GM21576 (cell line): Measurements from ENCODE around the gene ZSCAN21.

Experiments
- ATAC-seq: cut with Tn5 transposase; IDR thresholded peaks from one replicate; pipeline ENCODE4 v1.9.1; 2021; ENCODE audit warnings: mild to moderate bottlenecking, moderate library complexity; ENCODE audit not compliant: unreplicated experiment

ZSCAN21 gene

DNA sequence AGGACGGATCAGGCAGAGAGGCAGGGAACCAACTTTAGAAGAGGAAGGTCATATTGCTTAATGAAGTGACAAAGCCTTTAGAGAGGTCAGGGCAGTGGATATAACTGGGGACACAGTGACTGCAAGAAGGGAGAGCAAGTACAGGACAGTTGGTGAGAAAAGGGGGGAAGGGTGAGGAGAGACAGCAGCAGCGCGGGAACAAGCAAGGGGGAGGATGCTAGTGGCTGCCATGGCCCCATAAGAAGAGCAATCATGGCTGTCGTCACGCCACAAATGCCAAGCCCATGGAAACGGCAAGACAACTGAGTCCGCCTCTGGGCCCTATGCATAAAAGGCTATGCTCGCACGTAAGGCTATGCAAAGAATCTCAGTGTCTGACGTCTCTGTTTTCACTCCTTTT, 22.9 kb downstream of the ZSCAN21 start:
- no peak for ATAC-seq

DNA sequence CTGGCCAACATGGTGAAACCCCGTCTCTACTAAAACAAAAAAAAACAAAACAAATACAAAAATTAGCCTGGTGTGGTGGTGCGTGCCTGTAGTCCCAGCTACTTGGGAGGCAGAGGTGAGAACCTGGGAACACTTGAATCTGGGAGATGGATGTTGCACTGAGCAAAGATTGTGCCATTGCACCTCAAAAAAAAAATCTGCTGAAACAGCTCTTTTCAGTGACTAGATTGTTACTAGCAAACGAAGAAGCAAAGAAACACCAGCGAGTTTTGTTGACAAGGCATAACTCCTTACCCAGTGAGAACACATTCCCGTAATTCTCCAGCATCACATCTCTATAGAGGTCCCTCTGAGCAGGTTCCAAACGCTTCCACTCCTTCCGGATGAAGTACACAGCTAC, 25.3 kb downstream of the ZSCAN21 start:
- no peak for ATAC-seq

DNA sequence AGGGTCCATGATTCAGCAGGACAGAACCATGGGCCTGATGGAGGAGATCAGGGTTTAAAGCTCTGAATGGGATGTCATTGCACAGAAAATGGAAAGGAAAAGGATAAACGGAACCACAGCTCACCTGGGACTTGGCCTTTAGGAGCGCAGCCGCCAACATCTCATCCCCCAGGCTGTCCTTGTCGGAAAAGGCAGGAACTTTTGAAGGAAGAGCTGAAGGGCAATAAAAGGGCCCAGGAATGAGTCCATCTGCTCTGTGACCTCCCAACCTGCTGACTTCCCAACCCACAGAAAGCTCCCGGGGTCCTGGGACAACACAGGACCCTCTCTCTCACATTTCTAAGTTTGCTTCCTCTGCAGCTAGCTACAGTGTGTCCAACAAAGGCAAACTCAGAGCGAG, 25.8 kb downstream of the ZSCAN21 start:
- ATAC-seq, result no peak

DNA sequence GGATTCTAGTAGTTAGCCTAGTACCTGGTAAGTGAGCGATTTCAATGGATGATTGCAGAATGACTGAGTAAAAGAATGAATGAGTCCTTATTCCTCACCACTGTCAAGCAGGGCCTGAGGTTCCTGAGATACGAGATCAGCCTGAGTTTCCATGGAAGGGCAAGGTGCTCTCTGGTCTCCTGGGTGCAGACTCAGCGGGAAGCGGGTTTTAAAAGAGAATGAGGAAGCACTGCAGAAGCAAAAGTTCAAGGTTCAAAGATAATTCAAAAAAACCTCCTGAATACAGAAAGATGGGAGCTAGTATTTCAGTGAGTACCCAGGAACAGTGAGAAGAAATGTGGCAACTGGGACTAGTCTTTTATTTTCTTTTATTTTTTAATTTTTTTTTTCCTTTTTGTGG, 27.6 kb downstream of the ZSCAN21 start:
- ATAC-seq, result no peak

DNA sequence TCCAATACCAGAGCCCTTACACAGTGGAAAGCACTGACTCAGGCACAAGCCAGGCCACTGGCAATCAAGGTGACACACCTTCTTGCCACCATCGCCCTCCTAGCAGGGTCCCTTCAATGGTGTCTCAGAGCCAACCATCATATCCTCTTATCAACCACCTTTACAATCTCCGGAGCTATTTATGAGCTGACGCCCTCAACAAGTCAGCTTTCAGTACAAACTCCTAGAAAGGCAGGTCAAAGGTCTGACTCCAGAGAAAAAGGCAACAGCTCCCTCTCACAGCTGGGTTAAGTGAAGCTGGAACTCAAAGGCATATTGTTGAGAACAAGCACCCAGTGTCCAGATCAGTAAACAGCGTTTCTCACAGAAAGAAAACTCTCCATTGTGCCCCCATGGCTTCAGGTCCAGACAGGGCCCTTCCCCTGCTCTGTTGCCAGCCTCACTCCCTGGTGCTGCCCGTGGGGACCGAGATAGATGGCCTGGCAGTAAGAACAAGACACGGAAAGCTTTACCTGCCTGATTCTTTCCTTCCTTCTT, 29.5 kb downstream of the ZSCAN21 start:
- ATAC-seq, result no peak

DNA sequence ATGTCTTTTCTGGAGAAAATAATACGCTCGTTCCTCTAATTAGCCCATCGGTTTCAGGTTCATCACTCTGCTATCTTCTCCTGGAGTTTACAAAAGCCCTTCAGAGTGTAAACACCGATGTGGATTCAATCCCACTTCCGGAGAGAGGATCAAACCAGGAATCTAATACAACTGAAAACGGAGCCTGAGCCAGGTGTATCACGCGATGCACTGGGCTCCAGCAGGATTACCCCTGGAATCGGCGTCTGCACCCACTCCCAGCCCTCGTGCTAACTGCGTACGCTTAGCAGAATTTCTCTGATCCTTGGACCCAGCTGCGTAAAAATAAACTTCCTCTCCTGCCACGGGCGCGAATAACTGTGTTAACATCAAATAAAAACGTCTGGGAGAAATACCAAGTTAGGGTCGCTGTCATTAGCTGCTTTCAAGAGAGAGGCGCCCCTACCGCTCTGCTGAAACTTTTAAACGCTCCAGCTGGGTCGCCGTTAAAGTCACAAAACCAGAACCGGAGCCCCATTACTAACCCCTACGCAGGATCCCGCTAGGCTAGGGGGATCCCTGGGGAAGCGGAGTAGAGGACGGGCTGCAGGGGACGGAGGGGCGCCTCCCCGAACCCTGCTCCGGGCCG, 31.4 kb downstream of the ZSCAN21 start:
- no peak for ATAC-seq

DNA sequence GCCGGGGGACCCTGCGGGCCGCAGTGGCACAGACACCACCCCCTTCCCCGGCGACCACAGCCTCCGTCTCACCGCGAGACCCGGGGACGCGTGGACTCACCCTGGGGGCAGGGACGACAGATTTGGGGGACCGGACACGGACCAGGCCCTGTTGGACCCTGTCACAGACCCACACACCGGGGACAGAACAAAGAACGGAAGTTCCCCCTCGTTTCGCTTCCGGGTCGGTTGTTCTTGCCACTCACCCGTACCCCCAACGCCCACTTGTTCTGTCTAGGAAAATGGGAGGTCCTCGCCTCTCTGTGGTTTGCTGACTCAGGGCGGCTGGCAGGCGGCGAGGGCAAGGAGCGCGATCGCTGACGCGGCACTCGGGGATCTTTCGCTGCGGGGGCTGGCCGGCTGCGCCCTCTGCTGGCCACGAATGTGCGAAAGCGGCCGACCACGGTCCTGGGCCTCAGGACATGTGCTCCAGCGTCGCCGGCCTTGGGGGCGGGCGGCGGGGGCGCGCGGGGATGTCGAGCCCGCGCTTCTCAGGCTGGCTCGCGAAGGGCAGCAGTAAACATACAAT, 32.0 kb downstream of the ZSCAN21 start, which contains the start of gene ZNF3:
ZNF3 (minus strand) TSS at position 189 of the 568 bp plus-strand sequence. CDS start 4,366 bp downstream, outside the sequence.
- peak; percentile 80 for ATAC-seq

DNA sequence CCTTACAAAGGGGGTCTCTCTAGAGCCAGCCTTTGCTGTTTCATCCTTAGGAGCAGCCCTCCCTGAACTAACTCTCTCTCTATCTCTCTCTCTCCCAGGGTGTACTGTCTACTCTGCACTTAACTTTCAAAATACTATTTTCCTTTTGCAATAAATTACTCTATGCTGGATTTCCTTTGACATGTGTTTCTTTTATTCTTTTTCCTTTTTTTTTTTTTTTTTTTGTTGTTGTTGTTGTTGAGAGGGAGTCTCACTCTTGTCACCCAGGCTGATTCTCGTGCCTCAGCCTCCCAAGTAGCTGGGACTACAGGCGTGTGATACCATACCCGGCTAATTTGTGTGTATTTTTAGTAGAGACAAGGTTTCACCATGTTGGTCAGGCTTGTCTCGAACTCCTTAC, 33.4 kb downstream of the ZSCAN21 start:
- no peak for ATAC-seq

DNA sequence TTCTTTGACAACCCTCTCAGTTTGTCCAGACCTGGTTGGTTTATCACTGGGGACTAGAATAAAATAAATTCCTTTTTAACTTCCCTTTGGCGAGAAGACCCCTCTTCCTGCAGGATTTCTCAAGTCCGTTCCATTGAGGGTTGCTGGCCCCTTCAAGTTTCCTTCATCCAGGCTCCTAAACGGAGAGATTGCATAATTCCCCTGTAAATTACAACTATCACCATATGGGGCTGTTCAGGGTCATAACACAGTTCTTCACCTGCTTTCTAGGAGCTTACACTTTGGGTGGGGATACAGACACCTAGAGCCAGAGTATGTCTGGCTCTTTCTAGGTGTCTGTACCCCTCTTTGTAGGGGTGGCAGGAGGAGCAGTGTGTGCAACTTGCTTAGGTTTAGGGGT, 35.9 kb downstream of the ZSCAN21 start:
- ATAC-seq, result no peak

DNA sequence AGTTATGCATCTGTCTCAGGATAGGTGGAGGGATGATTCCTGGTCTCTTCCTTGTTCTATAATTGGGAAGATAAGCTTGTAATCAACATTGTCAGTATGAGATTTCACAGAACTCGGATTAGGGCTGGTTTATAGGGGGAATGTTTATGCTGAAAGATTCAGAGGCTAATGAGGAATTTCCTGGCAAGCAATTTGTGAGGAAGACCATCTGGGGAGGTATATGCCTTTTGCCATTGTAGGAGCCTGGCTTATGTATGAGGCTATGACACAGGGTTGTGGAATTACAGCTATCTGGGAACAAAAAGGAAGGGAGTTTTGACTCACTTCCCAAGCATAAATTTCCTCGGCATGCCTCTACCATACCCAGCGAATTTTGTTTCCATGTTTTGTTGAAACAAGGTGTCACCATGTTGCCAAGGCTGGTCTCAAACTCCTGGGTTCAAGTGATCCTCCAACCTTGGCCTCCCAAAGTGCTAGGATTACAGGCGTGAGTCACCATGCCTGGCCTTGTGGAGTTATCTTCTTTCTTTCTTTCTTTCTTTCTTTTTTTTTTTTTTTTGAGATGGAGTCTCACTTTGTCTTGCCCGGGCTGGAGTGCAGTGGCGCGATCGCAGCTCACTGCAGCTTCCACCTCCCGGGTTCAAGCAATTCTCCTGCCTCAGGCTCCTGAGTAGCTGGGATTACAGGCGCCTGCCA, 37.6 kb downstream of the ZSCAN21 start:
- no peak for ATAC-seq

DNA sequence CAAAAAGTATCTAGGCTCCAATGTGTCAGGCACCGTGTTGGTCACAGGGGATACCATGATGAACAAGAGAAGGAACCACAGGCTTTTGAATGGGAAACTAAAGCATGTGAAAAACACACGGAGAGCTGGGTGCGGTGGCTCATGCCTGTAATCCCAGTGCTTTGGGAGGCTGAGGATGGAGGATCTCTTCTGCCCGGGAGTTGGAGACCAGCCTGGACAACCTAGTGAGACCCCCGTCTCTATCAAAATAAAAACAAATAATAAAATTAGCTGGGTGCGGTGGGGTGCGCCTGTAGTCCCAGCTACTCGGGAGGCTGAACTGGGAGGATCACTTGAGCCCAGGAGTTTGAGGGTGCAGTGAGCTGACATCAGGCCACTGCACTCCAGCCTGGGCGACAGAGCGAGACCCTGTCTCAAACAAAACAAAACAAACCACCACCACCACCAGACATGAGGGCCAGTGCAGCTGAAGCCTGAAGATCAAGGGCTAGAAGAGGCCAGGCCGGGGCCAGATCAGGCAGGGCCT, 38.6 kb downstream of the ZSCAN21 start:
- no peak for ATAC-seq

DNA sequence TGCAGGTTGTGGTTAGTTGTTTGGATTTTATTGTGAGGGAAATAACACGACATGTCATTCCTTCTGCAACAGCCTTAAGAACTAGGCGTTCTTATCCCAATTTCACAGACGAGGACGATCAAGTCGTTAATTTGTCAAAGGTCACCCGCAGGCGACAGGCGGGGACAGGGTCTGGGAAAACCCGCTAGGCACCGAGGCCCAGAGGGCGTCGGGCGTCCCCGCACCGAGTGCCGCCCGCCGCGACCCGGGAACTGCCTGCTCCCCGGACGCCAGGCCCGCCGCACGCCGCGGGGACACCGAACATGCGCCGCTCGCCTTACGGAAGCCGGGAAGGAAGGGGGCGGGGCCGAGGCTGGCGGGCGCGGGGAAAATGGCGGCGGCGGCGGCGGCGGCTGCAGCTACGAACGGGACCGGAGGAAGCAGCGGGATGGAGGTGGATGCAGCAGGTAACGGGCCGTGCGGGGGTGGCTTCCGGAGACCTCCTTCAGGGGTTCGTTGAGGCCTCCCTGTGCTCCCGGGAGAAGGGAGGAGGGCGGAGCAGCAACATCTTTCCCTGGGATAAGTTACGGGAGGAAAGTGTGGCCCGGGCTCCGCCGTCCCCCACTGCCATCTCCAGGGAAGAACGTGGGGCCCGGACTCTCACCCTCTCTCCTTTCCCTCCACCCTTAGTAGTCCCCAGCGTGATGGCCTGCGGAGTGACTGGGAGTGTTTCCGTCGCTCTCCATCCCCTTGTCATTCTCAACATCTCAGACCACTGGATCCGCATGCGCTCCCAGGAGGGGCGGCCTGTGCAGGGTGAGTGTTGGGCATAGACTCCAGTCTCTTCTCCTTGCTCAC, 39.3 kb downstream of the ZSCAN21 start, which contains the start of gene COPS6:
COPS6 (plus strand) TSS at position 349 of the 837 bp plus-strand sequence; CDS start at position 371, 22 bp downstream.
- no peak for ATAC-seq

DNA sequence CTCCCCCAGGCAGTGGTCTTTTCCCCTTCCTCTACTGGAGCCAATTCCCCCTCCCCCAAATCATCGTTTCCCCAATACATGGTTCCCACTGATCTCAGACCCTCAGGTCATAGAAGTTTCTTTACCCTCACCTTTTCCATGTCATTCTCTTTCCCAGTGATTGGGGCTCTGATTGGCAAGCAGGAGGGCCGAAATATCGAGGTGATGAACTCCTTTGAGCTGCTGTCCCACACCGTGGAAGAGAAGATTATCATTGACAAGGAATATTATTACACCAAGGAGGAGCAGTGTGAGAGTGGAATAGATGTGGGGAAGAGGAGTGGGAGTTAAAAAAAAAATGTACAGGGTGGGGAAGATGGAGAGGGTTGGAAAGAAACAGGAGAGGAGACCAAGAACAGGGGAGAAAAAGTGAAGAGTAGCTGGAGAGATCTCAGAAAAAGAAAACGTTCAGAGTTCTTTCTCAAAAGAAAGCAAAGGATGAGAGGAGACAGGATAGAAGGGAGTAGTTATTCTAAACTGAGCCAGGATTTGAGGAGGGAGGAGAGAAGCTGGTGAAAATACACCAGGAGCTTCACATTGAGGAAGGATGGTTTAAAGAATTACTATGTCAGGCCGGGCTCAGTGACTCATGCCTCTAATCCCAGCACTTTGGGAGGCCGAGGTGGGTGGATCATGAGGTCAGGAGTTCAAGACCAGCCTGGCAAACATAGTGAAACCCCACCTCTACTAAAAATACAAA, 40.1 kb downstream of the ZSCAN21 start:
- ATAC-seq, result no peak

DNA sequence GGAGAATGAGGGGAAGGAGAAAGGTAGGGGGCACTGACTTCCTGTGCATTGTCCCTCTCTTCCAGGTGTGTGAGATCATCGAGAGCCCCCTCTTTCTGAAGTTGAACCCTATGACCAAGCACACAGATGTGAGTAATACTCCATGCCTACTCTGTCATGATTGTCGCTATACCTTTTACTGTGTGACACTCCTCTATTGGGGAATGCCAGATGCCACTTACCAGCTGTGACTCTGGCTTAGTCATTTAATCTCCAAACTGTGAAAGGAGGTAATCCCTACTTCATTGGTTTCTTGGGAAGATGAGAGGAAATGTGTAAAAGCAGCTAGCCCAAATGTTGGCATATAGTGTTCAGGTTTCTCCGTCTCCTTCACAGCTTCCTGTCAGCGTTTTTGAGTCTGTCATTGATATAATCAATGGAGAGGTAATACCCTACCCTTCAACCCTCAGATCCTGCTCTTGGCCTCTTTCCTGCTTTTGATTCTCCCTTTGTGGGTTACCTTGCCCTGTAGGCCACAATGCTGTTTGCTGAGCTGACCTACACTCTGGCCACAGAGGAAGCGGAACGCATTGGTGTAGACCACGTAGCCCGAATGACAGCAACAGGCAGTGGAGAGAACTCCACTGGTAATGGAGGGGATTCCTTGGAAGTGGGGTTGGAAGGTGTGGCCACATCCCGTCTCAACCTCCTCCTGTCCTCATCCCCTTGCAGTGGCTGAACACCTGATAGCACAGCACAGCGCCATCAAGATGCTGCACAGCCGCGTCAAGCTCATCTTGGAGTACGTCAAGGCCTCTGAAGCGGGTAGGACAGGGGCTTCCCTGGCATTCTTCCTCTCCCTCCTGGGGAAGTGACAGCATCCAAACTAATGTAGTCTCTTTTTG, 41.2 kb downstream of the ZSCAN21 start:
- no peak for ATAC-seq

DNA sequence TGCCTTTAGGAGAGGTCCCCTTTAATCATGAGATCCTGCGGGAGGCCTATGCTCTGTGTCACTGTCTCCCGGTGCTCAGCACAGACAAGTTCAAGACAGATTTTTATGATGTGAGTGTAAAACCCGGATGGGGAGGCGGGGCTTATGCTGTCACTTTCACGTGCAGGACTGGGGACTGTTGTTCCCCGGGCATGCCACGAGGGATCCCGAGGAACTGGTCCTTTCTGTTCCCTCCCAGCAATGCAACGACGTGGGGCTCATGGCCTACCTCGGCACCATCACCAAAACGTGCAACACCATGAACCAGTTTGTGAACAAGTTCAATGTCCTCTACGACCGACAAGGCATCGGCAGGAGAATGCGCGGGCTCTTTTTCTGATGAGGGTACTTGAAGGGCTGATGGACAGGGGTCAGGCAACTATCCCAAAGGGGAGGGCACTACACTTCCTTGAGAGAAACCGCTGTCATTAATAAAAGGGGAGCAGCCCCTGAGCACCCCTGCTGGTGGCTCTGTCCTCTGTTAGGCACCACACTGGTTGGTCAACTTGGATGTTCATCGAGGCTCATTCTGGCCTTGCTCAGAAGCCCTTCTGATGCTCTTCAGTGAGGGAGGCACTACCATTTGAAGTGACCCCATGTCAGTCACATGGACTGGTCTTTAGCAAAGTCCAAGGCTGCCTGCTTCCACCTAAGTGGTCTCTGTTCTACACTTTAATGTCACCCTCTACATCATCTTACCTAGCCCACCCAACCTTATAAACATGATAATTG, 42.0 kb downstream of the ZSCAN21 start:
- no peak for ATAC-seq

DNA sequence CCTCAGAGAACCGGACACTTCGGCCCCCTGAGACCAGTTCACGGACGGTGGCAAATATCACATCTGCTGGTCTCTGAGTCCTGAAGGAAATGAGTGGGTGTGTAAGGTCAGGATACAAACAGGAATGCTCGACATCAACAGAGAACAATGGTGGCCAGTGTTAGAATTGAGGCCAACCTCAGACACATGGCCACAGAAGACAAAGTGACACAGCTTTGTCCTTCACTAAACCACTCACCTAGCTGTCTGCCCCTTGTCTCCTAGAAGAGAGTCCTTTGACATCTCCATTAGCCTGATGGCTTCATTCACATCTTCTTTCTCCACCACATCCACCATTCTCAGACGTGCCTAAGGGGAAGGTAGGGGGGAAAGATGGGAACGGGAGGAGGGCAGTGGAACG, 43.5 kb downstream of the ZSCAN21 start:
- no peak for ATAC-seq

DNA sequence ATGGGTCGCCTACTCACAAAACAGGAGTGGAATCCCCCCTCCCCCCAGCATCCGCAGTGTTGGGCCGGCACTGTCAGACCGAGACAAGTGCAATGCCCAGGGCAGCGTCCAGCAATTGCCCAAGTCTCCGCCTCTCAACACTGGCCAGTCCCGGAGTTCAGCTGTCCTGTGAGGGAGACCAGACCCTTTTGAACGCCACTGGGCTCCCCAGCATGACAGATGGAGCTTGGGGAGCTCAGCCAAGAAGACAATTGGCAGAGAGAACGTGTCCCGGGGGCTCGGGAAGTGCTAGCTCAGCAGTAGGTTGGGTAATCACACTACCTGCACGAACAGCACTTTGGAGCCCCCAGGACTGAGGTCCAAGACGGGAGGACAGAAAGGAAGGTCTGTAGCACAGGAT, 43.9 kb downstream of the ZSCAN21 start:
- no peak for ATAC-seq

DNA sequence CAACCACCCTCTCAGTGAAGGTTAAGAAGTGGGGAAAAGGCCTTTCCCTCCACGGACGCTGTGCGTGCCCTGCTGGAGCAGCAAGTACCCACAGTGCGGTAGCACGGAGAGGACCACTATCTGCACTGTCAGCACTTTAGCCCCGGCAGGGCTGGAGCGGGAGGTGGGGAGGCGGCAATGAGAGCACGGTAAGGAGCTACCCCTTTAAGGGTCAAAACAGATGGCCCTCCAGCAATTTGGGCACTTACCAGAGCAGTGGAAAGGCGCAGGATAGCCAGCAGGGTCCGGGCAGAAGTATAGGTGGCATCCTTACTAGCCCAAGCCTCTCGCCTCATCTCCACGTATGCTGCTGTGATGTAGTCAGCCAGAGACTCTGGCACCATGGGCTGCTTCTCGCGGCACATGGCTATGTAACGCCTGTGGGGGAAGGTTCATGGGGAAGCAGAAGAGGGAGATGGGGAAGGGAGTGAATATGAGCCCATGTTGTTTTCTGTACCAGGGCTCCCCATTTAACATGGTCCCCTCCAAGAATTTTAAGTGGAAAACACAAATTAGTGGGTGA, 44.4 kb downstream of the ZSCAN21 start:
- no peak for ATAC-seq
